Measurements from ENCODE around the gene MIER2. TPM values are rescaled to one million over a fixed set of nuclear protein-coding genes. Genes with fewer than 3 reads are reported as not detected.

The MIER2 gene
- total and polyA plus RNA-seq, 10 of the 15 experiments (the other 5 are each of a cell fraction or from before 2014, with no cell fraction given): 0.48 to 23.6 (median 12.1) TPM

- no peak for FAIRE-seq
- H3K27me3 ChIP-seq (replicated peaks in 1 of 2; ENCODE audit: control insufficient read depth in 2 of 2, insufficient read depth in 2 of 2, low read length in 1 of 2): no peaks in the 10 kb centered on the region
- no peaks in the 10 kb centered on the region for H3K9me3 ChIP-seq (replicated peaks; ENCODE audit: control insufficient read depth, insufficient read depth, low read length)
- H3K36me3 ChIP-seq (ENCODE audit: control insufficient read depth in 2 of 2, insufficient read depth in 2 of 2, low read length in 1 of 2): no peaks in the 10 kb centered on the region
- no peak for TF ChIP-seq EP300 (IDR thresholded peaks at IDR 0.05; ENCODE audit: borderline replicate concordance in 1 of 2, control insufficient read depth in 1 of 2, low read depth in 2 of 2, low read length in 2 of 2)
- no peak for TF ChIP-seq STAT1 (conservative IDR thresholded peaks at IDR 0.05)
- no peak for TF ChIP-seq RCOR1 (conservative IDR thresholded peaks at IDR 0.05; ENCODE audit: low read depth, low read length)
- no peak for TF ChIP-seq CHD1 (IDR thresholded peaks at IDR 0.05; ENCODE audit: low read depth, low read length)
- no peak for TF ChIP-seq ZNF592 (IDR thresholded peaks at IDR 0.05)
- no peak for TF ChIP-seq REST (IDR thresholded peaks at IDR 0.05; ENCODE audit: low read depth, low read length)
- no peak for TF ChIP-seq SREBF1 (IDR thresholded peaks at IDR 0.05; ENCODE audit: low read length)
- TF ChIP-seq YY1 (IDR thresholded peaks at IDR 0.05; ENCODE audit: low read depth, low read length): no peak
- no peak for TF ChIP-seq CREM (IDR thresholded peaks at IDR 0.05; ENCODE audit: low read depth)
- TF ChIP-seq ZSCAN29 (IDR thresholded peaks at IDR 0.05): no peak
- TF ChIP-seq PKNOX1 (IDR thresholded peaks at IDR 0.05): no peak
- BruUV-seq (replicated peaks): no TSS peak
- no peaks in the 10 kb centered on the region for H3K79me2 ChIP-seq (ENCODE audit: control insufficient read depth, insufficient read depth, low read length)
- no peak overlapping the region for H3K9ac ChIP-seq (ENCODE audit: control insufficient read depth, insufficient read depth, low read length)
- H2AFZ ChIP-seq (ENCODE audit: control insufficient read depth, low read depth, low read length): no peak overlapping the region
- WGBS (ENCODE audit: insufficient coverage, insufficient replicate concordance, low lambda C conversion rate, missing lambda C conversion rate): 58% methylated on average over 22 of the region's 22 CpGs
- DNase-seq (ENCODE audit: low read depth, low spot score): no peak
- H3K27ac ChIP-seq (ENCODE audit: control insufficient read depth, insufficient read depth): no peak overlapping the region
- ChIA-PET POLR2A (no interaction called here), RAD21 (ENCODE audit: unreplicated experiment) (no interaction called here), SMC1A (ENCODE audit: uncharacterized antibody, unreplicated experiment) (no interaction called here), CTCF (no interaction called here)
- no peaks in the 10 kb centered on the region for H3K4me1 ChIP-seq (ENCODE audit: control insufficient read depth, insufficient read depth, low read length)
- intact Hi-C loops (cut with micrococcal nuclease; ENCODE audit: unreplicated experiment) (no loop called here), in situ Hi-C loops (cut with MboI) (no loop called here)
- no peak for ATAC-seq
- no peaks in the 10 kb centered on the region for H4K20me1 ChIP-seq (ENCODE audit: control insufficient read depth, insufficient read depth)
- H3K4me2 ChIP-seq (ENCODE audit: control insufficient read depth, insufficient read depth): no peak overlapping the region
- no peak overlapping the region for H3K4me3 ChIP-seq
Measured at GRCh38 chr19:367963-368629, 23.5 kb upstream of the MIER2 start.

All from GM12878 (cell line).